ENCODE data around the gene TMEM120A. TPM values are rescaled to one million over a fixed set of nuclear protein-coding genes. Genes with fewer than 3 reads are reported as not detected.

Gene TMEM120A
- total RNA-seq, 1 donor from 2014 or later: 33.4 TPM

GRCh38 chr7:75985518-75986146 is 8.8 kb downstream of the TMEM120A start:
- H3K4me1 Mint-ChIP-seq: peaks cover 11% of the 10 kb centered on the region
- peaks cover 3% of the 10 kb centered on the region for H3K27me3 Mint-ChIP-seq (ENCODE audit: low read depth)
- peak overlapping the region; percentile 27 for H3K27ac Mint-ChIP-seq (ENCODE audit: unreplicated experiment)
- no peak for DNase-seq (ENCODE audit: low read depth, low spot score)
- no peak overlapping the region for H3K4me3 Mint-ChIP-seq
- peaks cover 5% of the 10 kb centered on the region for H3K36me3 Mint-ChIP-seq (ENCODE audit: low read depth)
- no peaks in the 10 kb centered on the region for H3K9me3 Mint-ChIP-seq
- TF ChIP-seq CTCF (conservative IDR thresholded peaks at IDR 0.05): no peak

- H3K9me3 Mint-ChIP-seq: no peaks in the 10 kb centered on the region
- no peak overlapping the region for H3K4me3 Mint-ChIP-seq
- peaks cover 6% of the 10 kb centered on the region for H3K4me1 Mint-ChIP-seq
- no peak overlapping the region for H3K27ac Mint-ChIP-seq (ENCODE audit: unreplicated experiment)
- H3K36me3 Mint-ChIP-seq (ENCODE audit: low read depth): peaks cover 7% of the 10 kb centered on the region
- peaks cover 3% of the 10 kb centered on the region for H3K27me3 Mint-ChIP-seq (ENCODE audit: low read depth)
- DNase-seq (ENCODE audit: low read depth, low spot score): no peak
- no peak for TF ChIP-seq CTCF (conservative IDR thresholded peaks at IDR 0.05)
Measured at GRCh38 chr7:75985009-75985517, 9.3 kb downstream of the TMEM120A start.

GRCh38 chr7:75984130-75985008 is 10.0 kb downstream of the TMEM120A start:
- no peak overlapping the region for H3K27ac Mint-ChIP-seq (ENCODE audit: unreplicated experiment)
- H3K4me3 Mint-ChIP-seq: no peak overlapping the region
- no peak for TF ChIP-seq CTCF (conservative IDR thresholded peaks at IDR 0.05)
- H3K9me3 Mint-ChIP-seq: no peaks in the 10 kb centered on the region
- H3K4me1 Mint-ChIP-seq: no peaks in the 10 kb centered on the region
- DNase-seq (ENCODE audit: low read depth, low spot score): no peak
- H3K36me3 Mint-ChIP-seq (ENCODE audit: low read depth): peaks cover 8% of the 10 kb centered on the region
- H3K27me3 Mint-ChIP-seq (ENCODE audit: low read depth): no peaks in the 10 kb centered on the region

GRCh38 chr7:75983471-75984129 is 10.8 kb downstream of the TMEM120A start:
- no peak overlapping the region for H3K27ac Mint-ChIP-seq (ENCODE audit: unreplicated experiment)
- peaks cover 8% of the 10 kb centered on the region for H3K36me3 Mint-ChIP-seq (ENCODE audit: low read depth)
- no peak for TF ChIP-seq CTCF (conservative IDR thresholded peaks at IDR 0.05)
- H3K27me3 Mint-ChIP-seq (ENCODE audit: low read depth): no peaks in the 10 kb centered on the region
- no peak for DNase-seq (ENCODE audit: low read depth, low spot score)
- H3K4me1 Mint-ChIP-seq: peaks cover 4% of the 10 kb centered on the region
- no peak overlapping the region for H3K4me3 Mint-ChIP-seq
- no peaks in the 10 kb centered on the region for H3K9me3 Mint-ChIP-seq

GRCh38 chr7:75982306-75983064 is 11.9 kb downstream of the TMEM120A start:
- H3K27me3 Mint-ChIP-seq (ENCODE audit: low read depth): no peaks in the 10 kb centered on the region
- peaks cover 4% of the 10 kb centered on the region for H3K4me1 Mint-ChIP-seq
- DNase-seq (ENCODE audit: low read depth, low spot score): no peak
- peaks cover 8% of the 10 kb centered on the region for H3K36me3 Mint-ChIP-seq (ENCODE audit: low read depth)
- H3K4me3 Mint-ChIP-seq: no peak overlapping the region
- H3K27ac Mint-ChIP-seq (ENCODE audit: unreplicated experiment): no peak overlapping the region
- no peaks in the 10 kb centered on the region for H3K9me3 Mint-ChIP-seq
- no peak for TF ChIP-seq CTCF (conservative IDR thresholded peaks at IDR 0.05)
